HUDEP-2 (cell line): Measurements from ENCODE around the gene FAF1.

Experiments
- DNase-seq, 76 experiments: peaks; one replicate each; lab custom pipeline; 2025; ENCODE audit not compliant: unreplicated experiment in 76 of 76; lab: John Stamatoyannopoulos, UW

The FAF1 gene

GRCh38 chr1:50421768-50422674 lies 538.0 kb downstream of the FAF1 start:
- no peak for DNase-seq

- DNase-seq = no peak
Observed at GRCh38 chr1:50421366-50421748, 538.7 kb downstream of the FAF1 start.

GRCh38 chr1:50420689-50421365 lies 539.2 kb downstream of the FAF1 start:
- no peak for DNase-seq

GRCh38 chr1:50419907-50420677 lies 540.0 kb downstream of the FAF1 start:
- no peak for DNase-seq

- DNase-seq = no peak
Observed at GRCh38 chr1:50419192-50419906, 540.7 kb downstream of the FAF1 start.

GRCh38 chr1:50418600-50419109 lies 541.4 kb downstream of the FAF1 start:
- no peak for DNase-seq

GRCh38 chr1:50417946-50418599 lies 542.0 kb downstream of the FAF1 start:
- DNase-seq = no peak

GRCh38 chr1:50417507-50417906 lies 542.6 kb downstream of the FAF1 start:
- no peak for DNase-seq

GRCh38 chr1:50416553-50417453 lies 543.3 kb downstream of the FAF1 start:
- no peak for DNase-seq

- no peak for DNase-seq
Observed at GRCh38 chr1:50416150-50416527, 543.9 kb downstream of the FAF1 start.

- no peak for DNase-seq
Observed at GRCh38 chr1:50415235-50416149, 544.6 kb downstream of the FAF1 start.

- no peak for DNase-seq
Observed at GRCh38 chr1:50414853-50415234, 545.2 kb downstream of the FAF1 start.

- DNase-seq = no peak
Observed at GRCh38 chr1:50412813-50413476, 547.1 kb downstream of the FAF1 start.

GRCh38 chr1:50405814-50406213 lies 554.3 kb downstream of the FAF1 start:
- no peak for DNase-seq

GRCh38 chr1:50393522-50394120 lies 566.4 kb downstream of the FAF1 start:
- DNase-seq = no peak
